ENCODE measurements around the gene PPP1R15A.
"Not testable (repeated sequence)": the region's sequence is repeated elsewhere in the genome, so short reads cannot be mapped to it uniquely, and the experiment has no call there.

The PPP1R15A gene

DNA sequence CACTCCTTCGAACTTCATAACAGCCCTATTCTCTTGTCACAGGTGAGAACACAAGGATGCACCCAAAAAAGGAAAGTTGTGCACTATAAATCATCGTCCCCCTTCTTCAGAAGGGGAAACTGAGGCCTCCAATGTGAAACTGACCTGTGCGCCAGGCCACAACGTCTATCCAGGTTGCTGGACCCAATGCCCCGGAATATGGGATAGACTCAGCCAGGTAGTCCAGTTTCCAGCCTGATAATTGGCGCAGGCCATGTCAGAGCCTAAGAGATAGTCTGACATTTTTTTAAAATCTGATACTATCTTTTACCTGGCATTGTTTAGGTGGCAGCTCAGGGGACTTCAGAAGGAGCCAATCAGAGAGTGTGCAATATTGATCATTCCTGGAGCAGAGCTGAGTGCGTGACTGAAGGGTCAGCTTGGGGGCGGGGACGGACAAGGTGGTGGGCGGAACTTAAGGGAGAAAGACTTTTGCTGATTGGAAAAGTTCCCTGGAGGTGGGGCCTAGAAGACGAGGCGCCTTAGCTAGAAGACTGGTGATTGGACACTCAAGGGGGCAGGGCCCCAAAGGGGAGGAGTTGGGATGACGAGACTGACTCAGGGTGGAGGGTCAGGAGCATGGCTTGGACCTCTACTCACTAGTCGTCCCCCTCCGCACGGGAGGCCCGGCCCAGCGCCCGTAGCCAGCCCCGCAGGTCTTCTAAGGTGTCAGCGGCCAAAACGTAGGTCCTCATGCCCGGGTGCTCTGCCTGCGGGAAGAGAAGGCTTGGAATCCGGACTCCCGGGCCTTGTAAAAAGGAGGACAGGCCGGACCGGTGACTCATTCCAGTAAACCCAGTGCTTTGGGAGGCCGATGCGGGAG, 12.3 kb upstream of the PPP1R15A start:
- no peak for DNase-seq

DNA sequence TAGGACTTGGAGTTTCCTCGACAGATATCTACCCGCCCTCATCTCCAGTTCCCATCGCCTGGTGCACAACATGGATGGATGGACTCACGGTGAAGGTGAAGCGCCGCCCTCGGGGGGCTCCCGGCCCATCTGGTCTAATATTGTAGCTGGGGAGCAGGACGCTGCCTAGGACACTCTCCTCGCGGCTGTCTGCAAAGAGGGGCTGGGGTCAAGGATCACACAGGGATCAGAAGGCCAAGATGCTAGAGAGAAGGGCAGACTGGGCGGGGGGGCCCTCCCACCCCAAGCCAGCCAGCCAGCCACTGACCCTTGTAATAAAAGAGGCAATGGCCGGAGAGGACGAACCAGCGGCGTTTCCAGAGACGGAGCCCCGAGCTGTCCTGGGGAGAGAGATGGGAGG, 10.9 kb upstream of the PPP1R15A start:
- DNase-seq = no peak

GRCh38 chr19:48862827-48863226, 9.4 kb upstream of the PPP1R15A start:
- DNase-seq = no peak

- no peak for DNase-seq
These were observed 5.5 kb upstream of the PPP1R15A start for GRCh38 chr19:48866692-48867091.

DNA sequence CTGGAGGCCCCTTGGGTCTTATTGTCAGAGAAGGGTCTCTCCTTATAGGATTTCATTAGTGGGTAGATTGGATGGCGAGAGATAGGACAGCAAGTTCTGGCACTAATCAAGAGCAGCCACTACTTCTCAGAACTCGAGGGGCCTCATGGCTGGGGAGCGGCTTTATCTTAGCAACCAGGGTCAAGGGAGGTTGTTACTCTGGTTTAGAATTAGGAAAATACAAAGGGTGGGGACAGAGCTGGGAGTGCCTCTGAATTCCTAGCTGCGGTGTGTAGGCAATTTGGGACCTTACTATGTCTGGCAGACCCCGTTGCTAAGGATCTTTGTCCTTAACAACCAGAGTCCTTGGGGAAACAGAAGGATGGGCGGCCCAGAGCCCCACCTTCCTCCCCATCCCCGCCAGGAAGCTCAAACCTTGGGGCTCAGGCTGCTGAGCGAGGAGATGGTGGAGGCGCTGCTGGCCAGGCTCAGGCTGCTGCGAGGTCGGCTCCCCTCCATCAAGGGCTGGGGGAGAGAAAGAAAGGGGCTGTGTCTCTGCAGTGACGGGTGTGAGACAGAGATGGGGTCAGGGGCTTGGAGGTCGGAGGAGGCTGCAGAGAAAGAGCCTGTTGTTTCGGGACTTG, 5.0 kb upstream of the PPP1R15A start:
- no peak for DNase-seq

- DNase-seq = no peak
These were observed 4.5 kb upstream of the PPP1R15A start for GRCh38 chr19:48867746-48868113.

DNA sequence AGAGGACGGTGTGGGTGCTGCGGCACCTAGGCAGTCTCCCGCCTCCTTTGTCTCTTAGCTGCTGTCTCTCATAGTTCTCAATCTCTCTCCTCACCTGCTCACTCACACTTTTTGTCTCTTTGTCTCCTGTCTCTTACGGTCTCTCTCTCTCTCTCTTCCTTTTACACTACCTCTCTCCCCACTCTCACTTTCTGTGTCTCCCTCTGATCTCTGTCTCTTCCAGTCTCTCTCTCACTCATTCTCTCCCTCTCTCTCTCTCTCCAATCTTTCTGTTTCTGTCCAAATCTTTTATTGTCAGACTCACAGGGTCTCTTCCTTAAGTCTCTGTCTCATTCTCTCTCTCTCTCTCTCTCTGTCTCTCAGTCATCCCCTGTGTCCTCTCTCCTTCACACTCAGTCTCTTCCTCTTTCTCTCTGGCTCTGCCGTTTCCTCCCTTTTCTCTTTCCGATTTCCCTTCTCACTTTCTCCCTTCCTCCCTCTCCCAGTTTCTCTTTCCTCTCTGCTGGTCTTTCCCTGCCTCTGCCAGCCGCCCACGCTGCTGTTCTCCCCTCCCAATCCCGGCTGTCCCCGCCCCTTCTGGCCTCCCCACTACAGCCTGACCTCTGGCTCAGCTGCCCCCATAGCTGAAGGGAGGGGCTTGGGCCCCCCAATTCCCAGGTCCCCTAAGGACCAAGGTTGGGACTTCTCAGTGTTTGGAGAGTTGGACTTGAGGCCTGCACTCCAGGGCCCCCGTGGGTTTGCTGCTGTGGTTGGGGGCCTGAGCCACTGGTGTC, 3.9 kb upstream of the PPP1R15A start, which contains the start of gene PLEKHA4:
TSS of gene PLEKHA4 (minus strand) at position 504 of the 773 bp plus-strand sequence. CDS start 997 bp downstream, outside the sequence.
- DNase-seq = peak; percentile 74

DNA sequence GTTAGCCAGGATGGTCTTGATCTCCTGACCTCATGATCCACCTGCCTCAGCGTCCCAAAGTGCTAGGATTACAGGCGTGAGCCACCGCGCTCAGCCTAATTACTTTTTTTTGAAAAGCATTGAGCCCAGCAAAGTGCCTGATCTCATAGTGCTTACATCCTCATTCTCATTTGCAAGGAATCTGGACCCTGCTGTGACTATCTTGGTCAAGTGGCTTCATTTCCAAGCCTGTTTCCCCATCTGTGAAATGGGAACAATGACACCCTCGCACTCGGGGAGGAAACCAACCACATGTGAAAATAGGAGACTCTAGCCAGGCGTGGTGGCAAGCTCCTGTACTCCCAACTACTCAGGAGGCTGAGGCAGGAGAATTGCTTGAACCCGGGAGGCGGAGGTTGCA, 2.2 kb upstream of the PPP1R15A start:
- no peak for DNase-seq

GRCh38 chr19:48871471-48872181, 595 bp upstream of the PPP1R15A start:
- DNase-seq = not testable (repeated sequence)

- peak; percentile 96 for DNase-seq
These were observed 759 bp downstream of the PPP1R15A start for GRCh38 chr19:48872884-48873475.

DNA sequence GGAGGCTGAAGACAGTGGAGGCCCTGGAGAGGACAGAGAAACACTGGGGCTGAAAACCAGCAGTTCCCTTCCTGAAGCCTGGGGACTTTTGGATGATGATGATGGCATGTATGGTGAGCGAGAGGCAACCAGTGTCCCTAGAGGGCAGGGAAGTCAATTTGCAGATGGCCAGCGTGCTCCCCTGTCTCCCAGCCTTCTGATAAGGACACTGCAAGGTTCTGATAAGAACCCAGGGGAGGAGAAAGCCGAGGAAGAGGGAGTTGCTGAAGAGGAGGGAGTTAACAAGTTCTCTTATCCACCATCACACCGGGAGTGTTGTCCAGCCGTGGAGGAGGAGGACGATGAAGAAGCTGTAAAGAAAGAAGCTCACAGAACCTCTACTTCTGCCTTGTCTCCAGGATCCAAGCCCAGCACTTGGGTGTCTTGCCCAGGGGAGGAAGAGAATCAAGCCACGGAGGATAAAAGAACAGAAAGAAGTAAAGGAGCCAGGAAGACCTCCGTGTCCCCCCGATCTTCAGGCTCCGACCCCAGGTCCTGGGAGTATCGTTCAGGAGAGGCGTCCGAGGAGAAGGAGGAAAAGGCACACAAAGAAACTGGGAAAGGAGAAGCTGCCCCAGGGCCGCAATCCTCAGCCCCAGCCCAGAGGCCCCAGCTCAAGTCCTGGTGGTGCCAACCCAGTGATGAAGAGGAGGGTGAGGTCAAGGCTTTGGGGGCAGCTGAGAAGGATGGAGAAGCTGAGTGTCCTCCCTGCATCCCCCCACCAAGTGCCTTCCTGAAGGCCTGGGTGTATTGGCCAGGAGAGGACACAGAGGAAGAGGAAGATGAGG, 1.5 kb downstream of the PPP1R15A start:
- DNase-seq = no peak

DNA sequence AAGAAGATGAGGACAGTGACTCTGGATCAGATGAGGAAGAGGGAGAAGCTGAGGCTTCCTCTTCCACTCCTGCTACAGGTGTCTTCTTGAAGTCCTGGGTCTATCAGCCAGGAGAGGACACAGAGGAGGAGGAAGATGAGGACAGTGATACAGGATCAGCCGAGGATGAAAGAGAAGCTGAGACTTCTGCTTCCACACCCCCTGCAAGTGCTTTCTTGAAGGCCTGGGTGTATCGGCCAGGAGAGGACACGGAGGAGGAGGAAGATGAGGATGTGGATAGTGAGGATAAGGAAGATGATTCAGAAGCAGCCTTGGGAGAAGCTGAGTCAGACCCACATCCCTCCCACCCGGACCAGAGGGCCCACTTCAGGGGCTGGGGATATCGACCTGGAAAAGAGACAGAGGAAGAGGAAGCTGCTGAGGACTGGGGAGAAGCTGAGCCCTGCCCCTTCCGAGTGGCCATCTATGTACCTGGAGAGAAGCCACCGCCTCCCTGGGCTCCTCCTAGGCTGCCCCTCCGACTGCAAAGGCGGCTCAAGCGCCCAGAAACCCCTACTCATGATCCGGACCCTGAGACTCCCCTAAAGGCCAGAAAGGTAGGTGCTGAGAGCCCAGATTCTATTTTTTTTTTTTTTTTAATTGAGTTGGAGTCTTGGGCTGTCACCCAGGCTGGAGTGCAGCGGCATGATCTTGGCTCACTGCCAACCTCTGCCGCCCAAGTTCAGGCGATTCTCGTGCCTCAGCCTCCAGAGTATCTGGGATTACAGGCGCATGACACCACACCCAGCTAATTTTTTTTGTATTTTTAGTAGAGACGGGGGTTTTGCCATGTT, 2.3 kb downstream of the PPP1R15A start:
- peak; percentile 86 for DNase-seq

DNA sequence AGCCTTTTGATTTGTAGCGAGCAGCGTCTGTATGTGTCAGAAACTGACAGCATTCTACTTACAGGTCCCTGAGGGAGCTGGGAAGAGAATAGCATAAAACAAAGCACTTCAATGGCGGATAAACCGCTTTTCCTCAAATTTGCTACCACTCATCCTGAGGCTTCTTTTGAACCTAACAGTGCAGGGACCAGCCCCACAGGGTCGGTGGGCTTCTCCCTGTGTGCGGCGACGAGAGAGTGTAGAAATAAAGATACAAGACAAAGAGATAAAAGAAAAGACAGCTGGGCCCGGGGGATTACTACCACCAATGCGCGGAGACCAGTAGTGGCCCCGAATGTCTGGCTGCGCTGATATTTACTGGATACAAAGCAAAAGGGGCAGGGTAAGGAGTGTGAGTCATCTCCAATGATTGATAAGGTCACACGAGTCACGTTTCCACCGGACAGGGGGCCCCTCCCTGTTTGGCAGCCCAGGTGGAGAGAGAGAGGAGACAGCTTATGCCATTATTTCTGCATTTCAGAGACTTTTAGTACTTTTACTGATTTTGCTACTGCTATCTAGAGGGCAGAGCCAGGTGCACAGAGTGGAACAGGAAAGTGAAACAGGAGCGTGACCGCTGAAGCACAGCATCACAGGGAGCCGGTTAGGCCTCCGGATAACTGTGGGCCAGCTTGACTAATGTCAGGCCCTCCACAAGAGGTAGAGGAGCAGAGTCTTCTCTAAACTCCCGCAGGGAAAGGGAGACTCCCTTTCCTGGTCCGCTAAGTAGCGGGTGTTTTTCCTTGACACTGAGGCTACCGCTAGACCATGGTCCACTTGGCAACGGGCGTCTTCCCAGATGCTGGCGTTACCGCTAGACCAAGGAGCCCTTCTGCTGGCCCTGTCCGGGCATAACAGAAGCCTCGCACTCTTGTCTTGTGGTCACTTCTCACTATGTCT, 4.1 kb downstream of the PPP1R15A start:
- DNase-seq = peak; percentile 35

DNA sequence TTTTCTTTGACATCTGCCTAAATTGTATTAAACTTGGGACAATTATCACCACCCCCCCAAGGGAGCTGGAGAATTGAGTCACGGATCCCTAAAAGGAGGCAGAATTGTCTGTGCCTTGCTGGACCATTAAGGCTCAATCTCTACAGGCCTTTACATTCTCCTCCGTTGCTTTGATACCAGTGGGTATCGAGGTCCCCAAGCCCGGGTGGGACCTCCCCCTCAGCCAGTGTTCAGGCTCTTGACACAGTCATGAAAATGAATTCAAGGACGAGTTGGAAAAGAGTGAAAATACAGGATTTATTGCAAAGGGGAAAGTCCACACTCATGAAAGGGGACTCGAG, 5.6 kb downstream of the PPP1R15A start:
- no peak for DNase-seq

GRCh38 chr19:48878196-48879024, 6.2 kb downstream of the PPP1R15A start:
- peak; percentile 24 for DNase-seq

- DNase-seq = no peak
These were observed 6.9 kb downstream of the PPP1R15A start for GRCh38 chr19:48879025-48879637.

GRCh38 chr19:48879696-48880095, 7.5 kb downstream of the PPP1R15A start:
- not testable (repeated sequence) for DNase-seq

Data from EL (cell line).